IgD-negative memory B cell (primary cell): ENCODE results near the gene NUTM2E. TPM values are rescaled to one million over a fixed set of nuclear protein-coding genes. Genes with fewer than 3 reads are reported as not detected.
"Not testable (repeated sequence)": the region's sequence is repeated elsewhere in the genome, so short reads cannot be mapped to it uniquely, and the experiment has no call there.

ENCODE experiments used
- H3K27ac Mint-ChIP-seq, 3 donors: one replicate each; pipeline ENCODE4 v1.8.0; 2020 to 2022; ENCODE audit warnings: mild to moderate bottlenecking in 3 of 3, mixed read lengths in 3 of 3, moderate library complexity in 1 of 3
- H3K27me3 Mint-ChIP-seq: one replicate; pipeline ENCODE4 v1.8.0; 2021; ENCODE audit warnings: mixed read lengths
- H3K36me3 Mint-ChIP-seq: one replicate; pipeline ENCODE4 v1.8.0; 2020; ENCODE audit warnings: mild to moderate bottlenecking, mixed read lengths
- H3K4me1 Mint-ChIP-seq, 3 donors: one replicate each; pipeline ENCODE4 v1.8.0; 2020 to 2022; ENCODE audit warnings: mixed read lengths in 3 of 3, mild to moderate bottlenecking in 1 of 3
- H3K4me3 Mint-ChIP-seq, 4 donors: one replicate each; pipeline ENCODE4 v1.8.0; 2020 to 2022; ENCODE audit warnings: mild to moderate bottlenecking in 4 of 4, mixed read lengths in 4 of 4, moderate library complexity in 3 of 4
- H3K9me3 Mint-ChIP-seq, 3 donors: one replicate each; pipeline ENCODE4 v1.8.0; 2020 to 2021; ENCODE audit warnings: mixed read lengths in 3 of 3, mild to moderate bottlenecking in 1 of 3
- polyA plus RNA-seq: library from polyadenylated mRNA; unstranded; fragments of 300-500 nt; fragmentation: Illumina TruSeq; gene quantifications from one replicate; pipeline ENCODE4 v1.2.3, GENCODE V29; 2021

NUTM2E gene, protein sequence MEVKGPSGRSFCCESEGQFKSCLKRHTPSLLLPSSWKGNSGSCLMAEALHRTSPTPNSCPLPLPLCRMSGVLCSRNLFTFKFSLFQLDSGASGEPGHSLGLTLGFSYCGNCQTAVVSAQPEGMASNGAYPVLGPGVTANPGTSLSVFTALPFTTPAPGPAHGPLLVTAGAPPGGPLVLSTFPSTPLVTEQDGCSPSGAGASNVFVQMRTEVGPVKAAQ (N-terminal part only)
- polyA plus RNA-seq: not detected

DNA sequence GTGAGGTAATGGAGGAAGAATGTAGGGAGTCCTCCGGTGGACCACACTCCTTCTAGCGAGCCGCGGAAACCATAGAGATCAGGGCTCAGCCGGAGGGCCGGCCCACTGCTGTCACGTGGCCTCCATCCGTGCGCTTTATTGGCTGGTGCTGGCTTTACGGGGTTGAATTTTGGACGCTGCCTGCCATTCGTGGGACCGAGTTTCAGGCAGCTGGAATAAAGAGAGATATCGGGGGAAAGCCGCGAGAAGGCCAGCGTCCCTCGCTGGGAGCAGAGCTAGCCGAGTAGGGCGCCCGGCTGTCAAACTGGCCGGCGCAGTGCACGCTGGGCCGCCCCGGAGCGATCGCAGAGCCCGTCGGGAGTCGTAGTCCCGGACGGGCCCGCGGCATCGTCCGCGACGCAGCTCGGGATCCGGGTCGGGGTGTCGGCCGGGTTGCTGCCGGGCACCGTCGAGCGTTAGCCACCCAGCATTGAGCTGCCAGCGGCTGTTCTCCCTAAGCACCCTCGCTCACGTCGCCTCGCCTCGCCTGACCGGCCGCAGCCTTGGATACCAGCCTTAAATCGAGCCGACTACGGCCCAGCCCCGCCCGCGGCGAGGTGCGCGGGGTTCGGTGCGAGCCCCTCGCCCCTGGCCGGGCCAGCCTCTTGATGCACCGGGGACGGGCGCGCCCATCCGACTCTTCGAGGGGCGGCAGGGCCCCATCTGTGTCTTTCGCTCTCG, at the start of gene NUTM2E:
Gene NUTM2E (plus strand): TSS at position 244 of the 720 bp plus-strand sequence. CDS start 15,002 bp downstream, outside the sequence.
- H3K27me3 Mint-ChIP-seq, H3K9me3 Mint-ChIP-seq, H3K36me3 Mint-ChIP-seq, H3K4me1 Mint-ChIP-seq: not testable (repeated sequence)
- Mint-ChIP-seq H3K27ac (peak within 1 kb of the TSS; percentile 80 to 91 (median 90)), H3K4me3 (peak within 1 kb of the TSS; percentile 89 to 98 (median 96))

DNA sequence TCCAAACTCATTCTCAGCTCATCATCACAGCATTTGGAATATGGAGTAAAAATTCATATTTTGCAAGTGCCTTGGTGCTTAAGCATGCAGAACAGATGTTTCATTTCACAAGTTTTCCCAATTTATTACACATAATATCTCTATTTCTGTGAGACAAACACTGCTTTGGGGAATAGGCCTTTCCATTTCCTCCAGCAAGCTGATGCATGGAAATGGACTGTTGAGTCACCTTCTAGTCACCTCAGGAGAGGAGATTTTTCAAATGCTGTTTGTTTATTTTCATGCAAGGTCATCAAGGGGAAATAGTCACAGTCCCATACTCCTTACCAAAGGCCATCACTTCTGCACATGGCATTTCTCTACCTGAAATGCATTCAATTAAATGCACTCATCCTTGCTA, 48.5 kb upstream of the NUTM2E start:
- H3K4me3 Mint-ChIP-seq, H3K4me1 Mint-ChIP-seq, H3K27ac Mint-ChIP-seq, H3K9me3 Mint-ChIP-seq, H3K27me3 Mint-ChIP-seq, H3K36me3 Mint-ChIP-seq: not testable (repeated sequence)

DNA sequence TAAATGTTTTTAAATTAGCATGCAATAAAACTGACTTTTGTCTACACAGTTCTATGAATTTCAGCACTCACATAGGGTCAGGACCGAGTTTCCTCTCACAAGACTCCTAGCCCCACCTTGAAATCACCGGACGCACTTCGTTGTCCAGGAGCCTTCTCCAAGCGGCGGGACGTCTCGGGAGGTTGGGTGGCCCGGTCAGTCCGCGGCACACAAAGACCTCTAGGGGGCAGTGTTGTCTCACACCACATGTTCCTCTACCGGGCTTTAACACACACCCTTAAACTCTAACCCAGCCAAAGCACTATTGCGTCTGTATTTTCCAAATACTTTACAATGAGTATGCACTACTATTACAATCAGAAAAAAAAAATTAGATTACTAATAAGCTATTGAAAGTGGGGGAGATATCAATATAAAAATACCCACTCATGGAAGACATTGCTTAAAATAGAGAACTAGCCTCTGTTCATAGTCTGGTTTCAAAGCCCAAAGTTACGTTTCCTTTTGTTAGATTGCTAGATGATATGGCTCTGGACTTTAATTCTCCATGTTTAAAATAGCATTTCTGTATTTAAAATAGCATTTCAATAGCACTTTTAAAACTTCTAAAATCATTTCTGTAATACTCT, 47.1 kb upstream of the NUTM2E start:
- H3K4me3 Mint-ChIP-seq: peak overlapping the region in 1 of 4 donors; percentile 27
- H3K27ac Mint-ChIP-seq: peak overlapping the region in 1 of 3 donors; percentile 27
- not testable (repeated sequence) for H3K4me1 Mint-ChIP-seq, H3K36me3 Mint-ChIP-seq, H3K9me3 Mint-ChIP-seq, H3K27me3 Mint-ChIP-seq

DNA sequence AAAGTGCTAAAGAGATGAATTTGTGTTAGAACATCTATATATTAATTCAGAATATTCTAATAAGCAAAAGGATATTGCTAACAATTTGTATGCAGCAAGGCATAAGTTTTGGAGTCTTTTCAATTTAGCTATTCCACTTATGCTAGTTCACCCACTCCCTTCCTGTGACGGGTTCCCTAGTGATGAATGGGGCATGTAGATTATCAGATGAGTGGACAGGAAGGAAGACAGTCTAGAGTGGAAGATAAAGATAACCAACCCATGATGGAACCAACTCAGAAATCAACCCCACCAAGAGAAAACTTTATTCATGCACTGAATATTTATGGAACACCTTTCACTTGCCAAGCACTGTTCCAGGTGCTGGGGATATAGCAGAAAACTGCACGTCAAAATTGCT, 46.5 kb upstream of the NUTM2E start:
- not testable (repeated sequence) for H3K27ac Mint-ChIP-seq, H3K9me3 Mint-ChIP-seq, H3K4me3 Mint-ChIP-seq, H3K27me3 Mint-ChIP-seq, H3K36me3 Mint-ChIP-seq, H3K4me1 Mint-ChIP-seq

DNA sequence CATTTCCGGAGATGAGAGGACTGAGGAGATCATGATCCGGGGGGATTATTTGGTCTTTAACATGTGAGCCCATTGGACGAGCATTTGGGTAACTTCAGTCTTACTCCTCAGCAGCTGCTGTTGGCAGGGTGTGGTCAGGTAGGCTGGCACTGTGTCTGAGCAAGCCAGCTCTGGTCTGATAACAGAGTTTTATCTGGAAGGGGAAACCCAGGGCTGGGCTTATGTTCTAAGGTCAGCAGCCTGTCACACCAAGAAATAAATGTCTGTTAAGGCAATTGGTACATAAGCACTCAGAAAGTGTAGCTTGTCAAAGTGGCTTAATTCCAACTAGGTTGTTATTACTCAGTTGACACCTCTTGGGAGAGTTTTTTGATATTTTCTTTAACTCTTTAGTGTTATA, 45.0 kb upstream of the NUTM2E start:
- not testable (repeated sequence) for H3K4me1 Mint-ChIP-seq, H3K9me3 Mint-ChIP-seq, H3K27ac Mint-ChIP-seq, H3K4me3 Mint-ChIP-seq, H3K27me3 Mint-ChIP-seq, H3K36me3 Mint-ChIP-seq

DNA sequence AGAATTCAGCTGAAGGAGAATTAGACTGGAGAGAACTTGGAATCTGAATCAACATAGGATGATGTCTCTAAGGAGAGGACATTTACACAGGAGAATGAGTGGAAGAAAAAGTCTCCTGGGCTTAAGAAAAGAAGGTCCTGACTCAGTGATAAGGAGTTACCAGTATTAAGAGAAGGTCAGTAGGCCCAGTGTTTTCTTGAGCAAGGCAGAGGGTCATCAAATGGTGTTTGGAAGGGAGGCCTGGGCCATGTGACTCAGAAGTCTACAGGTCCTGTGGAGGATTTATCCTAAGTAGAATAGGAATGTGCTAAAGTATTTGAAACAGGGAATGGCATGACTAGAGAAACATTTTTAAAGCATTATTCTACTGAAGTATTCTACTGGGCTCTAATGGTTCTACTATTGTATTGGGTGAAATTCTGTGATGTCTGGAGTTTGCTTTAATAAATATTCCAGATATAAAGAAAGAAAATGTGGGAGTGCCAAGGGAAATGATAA, 39.0 kb upstream of the NUTM2E start:
- not testable (repeated sequence) for H3K27me3 Mint-ChIP-seq, H3K4me1 Mint-ChIP-seq, H3K4me3 Mint-ChIP-seq, H3K27ac Mint-ChIP-seq, H3K36me3 Mint-ChIP-seq, H3K9me3 Mint-ChIP-seq

DNA sequence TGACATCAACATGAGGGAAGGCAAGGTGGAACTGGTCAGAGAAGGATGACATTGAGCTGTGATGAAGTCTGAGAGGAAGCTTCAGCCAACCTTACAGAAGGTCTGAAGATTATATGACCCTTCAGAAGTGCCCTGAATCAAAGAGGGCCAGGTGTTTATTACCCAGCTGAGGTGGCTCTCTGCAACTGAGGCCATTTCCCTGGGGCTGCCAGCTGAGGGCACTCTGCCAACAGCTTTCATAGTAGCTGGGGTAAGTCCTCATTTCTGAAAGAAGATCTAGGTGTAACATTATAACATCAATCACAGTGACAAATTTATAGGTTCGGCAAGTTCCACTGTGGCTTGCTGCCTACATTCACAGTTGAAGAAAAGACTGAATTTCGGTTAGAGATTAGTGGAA, 37.2 kb upstream of the NUTM2E start:
- not testable (repeated sequence) for H3K9me3 Mint-ChIP-seq, H3K4me1 Mint-ChIP-seq, H3K27me3 Mint-ChIP-seq, H3K36me3 Mint-ChIP-seq, H3K4me3 Mint-ChIP-seq, H3K27ac Mint-ChIP-seq

DNA sequence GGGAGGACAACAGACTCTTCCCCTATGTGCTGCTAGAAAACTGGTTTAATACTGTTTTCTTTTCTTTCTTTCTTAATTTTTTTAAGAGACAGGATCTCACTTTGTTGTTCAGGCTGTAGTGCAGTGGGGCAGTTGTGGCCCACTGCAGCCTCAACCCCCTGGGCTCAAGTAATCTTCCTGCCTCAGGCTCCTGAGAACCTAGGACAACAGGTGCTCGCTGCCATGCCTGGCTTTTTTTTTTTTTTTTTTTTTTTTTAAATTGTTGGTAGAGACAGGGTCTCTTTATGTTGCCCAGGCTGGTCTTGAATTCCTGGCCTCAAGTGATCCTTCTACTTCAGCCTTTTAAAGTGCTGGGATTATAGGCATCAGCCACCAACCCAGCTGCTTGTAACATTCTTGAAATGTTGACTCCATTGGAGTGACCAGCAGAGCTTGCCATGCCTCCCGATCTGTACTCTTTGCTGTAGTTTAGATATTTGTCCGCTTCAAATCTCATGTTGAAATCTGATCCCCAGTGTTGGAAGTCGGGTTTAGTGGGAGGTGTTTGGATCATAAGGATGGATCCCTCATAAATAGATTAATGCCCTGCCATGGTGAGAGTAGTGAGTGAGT, 34.5 kb upstream of the NUTM2E start:
- not testable (repeated sequence) for H3K4me3 Mint-ChIP-seq, H3K36me3 Mint-ChIP-seq, H3K9me3 Mint-ChIP-seq, H3K27me3 Mint-ChIP-seq, H3K4me1 Mint-ChIP-seq, H3K27ac Mint-ChIP-seq

DNA sequence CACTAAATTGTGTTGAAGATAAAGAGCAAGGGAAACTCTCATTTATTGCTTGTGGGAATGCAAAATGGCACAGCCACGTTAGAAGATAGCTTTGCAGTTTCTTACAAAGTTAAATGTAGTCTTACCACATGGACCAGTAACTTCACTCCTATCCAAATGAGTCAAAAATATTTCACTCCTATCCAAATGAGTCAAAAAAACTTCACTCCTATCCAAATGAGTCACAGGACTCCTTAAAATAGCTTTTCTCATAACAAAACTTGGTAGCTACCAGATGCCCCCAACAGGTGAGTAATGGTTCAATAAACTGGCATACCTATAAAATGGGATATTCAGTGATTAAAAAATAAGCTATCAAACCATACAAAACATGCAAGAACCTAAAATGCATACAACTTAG, 27.2 kb upstream of the NUTM2E start:
- H3K27me3 Mint-ChIP-seq, H3K36me3 Mint-ChIP-seq, H3K9me3 Mint-ChIP-seq, H3K4me1 Mint-ChIP-seq, H3K4me3 Mint-ChIP-seq, H3K27ac Mint-ChIP-seq: not testable (repeated sequence)

DNA sequence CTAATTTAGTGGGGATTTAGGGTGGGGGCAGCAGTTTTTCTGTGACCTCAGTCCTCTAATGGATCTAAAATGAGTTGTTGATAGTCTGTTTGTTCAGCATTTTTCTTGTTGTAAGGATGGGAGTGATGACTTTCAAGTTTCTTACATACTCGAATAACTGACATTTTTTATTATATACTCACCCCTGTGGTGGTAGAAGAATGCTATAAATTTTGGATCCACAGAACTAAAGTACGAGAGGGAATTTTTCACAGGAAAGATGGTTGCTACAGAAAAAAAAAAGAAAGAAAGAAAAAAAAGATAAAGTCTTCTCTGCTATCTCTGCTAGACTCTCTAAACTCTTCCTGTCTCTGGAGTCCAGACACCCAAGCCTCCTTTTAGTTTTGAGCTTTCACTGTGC, 20.7 kb upstream of the NUTM2E start:
- H3K9me3 Mint-ChIP-seq, H3K36me3 Mint-ChIP-seq, H3K27ac Mint-ChIP-seq, H3K4me1 Mint-ChIP-seq, H3K27me3 Mint-ChIP-seq, H3K4me3 Mint-ChIP-seq: not testable (repeated sequence)

DNA sequence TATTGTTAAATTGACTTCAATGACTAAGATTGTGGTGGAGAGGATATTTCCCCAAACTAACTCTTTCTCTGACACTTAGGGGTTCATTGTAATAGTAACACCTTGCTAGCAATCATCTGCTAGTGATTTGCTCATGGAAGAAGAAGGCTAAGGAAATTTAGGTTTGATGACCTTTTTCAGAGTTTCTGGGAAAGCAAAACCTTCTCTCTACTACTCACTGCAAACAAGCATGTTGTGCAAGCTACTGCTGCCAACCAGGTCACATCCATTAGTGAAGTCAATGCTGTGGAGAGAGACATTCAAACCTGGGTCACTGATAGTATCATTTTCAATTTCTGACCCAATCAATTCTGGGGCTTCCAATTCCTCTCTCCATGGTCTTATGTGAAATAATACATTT, 14.6 kb upstream of the NUTM2E start:
- not testable (repeated sequence) for H3K4me1 Mint-ChIP-seq, H3K27me3 Mint-ChIP-seq, H3K27ac Mint-ChIP-seq, H3K4me3 Mint-ChIP-seq, H3K9me3 Mint-ChIP-seq, H3K36me3 Mint-ChIP-seq

DNA sequence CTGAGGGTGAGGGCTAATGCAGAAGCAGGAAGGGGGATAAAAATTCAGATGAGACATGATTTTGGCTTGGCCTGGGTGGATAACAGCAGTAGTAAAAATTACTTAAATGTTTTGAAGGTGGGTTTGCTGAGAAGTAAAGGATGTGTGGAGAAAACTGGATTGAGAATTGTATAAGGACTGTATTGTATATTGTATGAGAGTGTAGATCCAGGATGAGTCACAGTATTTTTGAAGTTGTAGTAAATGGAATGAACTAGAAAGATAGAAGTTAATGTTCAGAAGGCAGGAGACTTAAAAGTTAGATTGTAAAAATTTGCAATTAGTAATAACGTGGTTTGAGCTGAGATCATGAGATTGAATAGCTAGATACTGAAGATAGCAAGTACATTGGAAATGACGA, 10.2 kb upstream of the NUTM2E start:
- H3K36me3 Mint-ChIP-seq, H3K9me3 Mint-ChIP-seq, H3K27me3 Mint-ChIP-seq, H3K4me1 Mint-ChIP-seq, H3K27ac Mint-ChIP-seq, H3K4me3 Mint-ChIP-seq: not testable (repeated sequence)

DNA sequence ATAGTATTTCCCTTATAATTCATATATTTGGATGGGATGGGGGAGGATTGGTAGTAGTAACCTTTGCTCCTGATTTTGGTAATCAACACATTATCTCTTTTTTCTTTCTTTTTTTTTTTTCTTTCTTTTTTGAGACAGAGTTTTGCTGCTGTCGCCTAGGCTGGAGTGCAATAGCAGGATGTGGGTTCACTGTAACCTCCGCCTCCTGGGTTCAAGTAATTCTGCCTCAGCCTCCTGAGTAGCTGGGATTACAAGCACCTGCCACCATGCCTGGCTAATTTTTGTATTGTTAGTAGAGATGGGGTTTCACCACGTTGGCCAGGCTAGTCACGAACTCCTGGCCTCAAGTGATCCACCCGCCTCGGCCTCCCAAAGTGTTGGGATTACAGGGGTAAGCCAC, 3.2 kb upstream of the NUTM2E start:
- not testable (repeated sequence) for H3K27ac Mint-ChIP-seq, H3K9me3 Mint-ChIP-seq, H3K4me1 Mint-ChIP-seq, H3K36me3 Mint-ChIP-seq, H3K4me3 Mint-ChIP-seq, H3K27me3 Mint-ChIP-seq

DNA sequence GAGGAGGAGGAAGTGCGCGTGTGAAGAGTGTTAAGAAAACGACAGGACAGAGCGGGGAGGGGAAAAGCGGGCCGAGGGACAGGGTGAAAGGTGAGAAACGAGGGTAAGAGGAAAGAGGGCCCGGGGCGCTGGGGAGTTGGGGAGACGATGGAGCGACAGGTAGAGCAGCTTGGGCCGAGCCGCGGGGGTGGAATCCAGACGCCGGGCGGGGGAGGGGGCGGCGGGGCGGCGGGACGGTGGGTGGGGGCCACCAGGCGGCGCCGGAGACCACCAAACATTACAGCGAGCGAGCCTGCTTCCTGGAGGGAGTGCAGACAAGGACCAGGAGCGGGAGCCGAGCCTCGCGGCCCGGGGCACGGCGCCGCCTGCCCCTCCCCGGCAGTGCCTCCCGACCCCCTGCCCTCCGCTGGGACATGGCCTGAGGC, 940 bp upstream of the NUTM2E start:
- H3K27me3 Mint-ChIP-seq, H3K4me1 Mint-ChIP-seq, H3K9me3 Mint-ChIP-seq, H3K36me3 Mint-ChIP-seq: not testable (repeated sequence)
- Mint-ChIP-seq H3K27ac (peak overlapping the region in 2 of 3 donors; percentile 80 to 91), H3K4me3 (peak overlapping the region; percentile 89 to 98 (median 96))

DNA sequence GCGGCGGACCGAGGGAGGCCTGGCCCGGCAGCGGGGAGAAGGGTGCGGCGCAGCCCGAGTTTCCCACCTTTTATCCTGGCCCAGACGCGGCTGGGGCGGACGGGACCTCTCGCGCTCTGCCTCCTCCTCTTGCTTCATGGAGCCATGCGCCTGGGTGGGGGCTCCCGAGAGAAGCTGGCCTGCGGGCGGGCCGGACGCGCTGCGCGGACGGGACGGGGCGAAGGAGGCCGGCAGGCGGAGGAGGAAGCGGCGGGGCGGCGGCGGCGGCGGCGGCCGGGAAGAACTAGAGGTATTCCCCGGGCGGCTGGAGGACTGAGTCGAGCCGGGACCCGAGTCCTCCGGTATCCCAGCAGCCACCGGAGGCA, 426 bp upstream of the NUTM2E start:
- H3K36me3 Mint-ChIP-seq, H3K9me3 Mint-ChIP-seq, H3K4me1 Mint-ChIP-seq, H3K27me3 Mint-ChIP-seq: not testable (repeated sequence)
- Mint-ChIP-seq H3K4me3 (peak overlapping the region; percentile 77 to 98 (median 88)), H3K27ac (peak overlapping the region in 2 of 3 donors; percentile 23 to 89)

DNA sequence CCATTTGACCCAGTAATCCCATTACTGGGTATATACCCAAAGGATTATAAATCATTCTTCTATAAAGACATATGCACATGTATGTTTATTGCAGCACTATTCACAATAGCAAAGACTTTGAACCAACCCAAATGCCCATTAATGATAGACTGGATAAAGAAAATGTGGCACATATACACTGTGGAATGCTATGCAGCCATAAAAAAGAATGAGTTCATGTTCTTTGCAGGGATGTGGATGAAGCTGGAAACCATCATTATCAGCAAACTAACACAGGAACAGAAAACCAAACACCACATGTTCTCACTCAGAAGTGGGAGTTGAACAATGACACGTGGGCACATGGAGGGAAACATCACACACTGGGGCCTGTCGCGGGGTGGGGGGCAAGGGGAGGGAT, 7.3 kb downstream of the NUTM2E start:
- H3K4me1 Mint-ChIP-seq, H3K4me3 Mint-ChIP-seq, H3K9me3 Mint-ChIP-seq, H3K27ac Mint-ChIP-seq, H3K27me3 Mint-ChIP-seq, H3K36me3 Mint-ChIP-seq: not testable (repeated sequence)
